Motor neuron (in vitro differentiated cells): ENCODE data around the gene ADPRS. TPM values are rescaled to one million over a fixed set of nuclear protein-coding genes. Genes with fewer than 3 reads are reported as not detected.
A peak's percentile ranks its signal among the peaks of the same experiment; 100 is the strongest.

ENCODE experiments used
- ATAC-seq, 8 experiments: fragments of 200-7000 bp; cut with Tn5 transposase; replicated peaks in 6 of 8; 2 replicates each; pipeline ENCODE4 v1.8.0; 2021; ENCODE audit warnings: mild to moderate bottlenecking in 8 of 8, moderate library complexity in 8 of 8
- H3K27ac ChIP-seq, 2 donors: fragments of 250-450 bp; sonication (Bioruptor Pico); 2 replicates each; pipeline ENCODE4 v1.9.0; 2021; ENCODE audit warnings: antibody characterized with exemption in 2 of 2, mild to moderate bottlenecking in 2 of 2, moderate library complexity in 1 of 2
- H3K4me1 ChIP-seq, 2 donors: fragments of 250-450 bp; sonication (Bioruptor Pico); replicated peaks in 1 of 2; 2 replicates each; pipeline ENCODE4 v1.6.1; 2021; ENCODE audit warnings: antibody characterized with exemption in 2 of 2, mild to moderate bottlenecking in 2 of 2, moderate library complexity in 1 of 2
- H3K4me3 ChIP-seq, 5 donors: fragments of 250-450 bp; sonication (Bioruptor Pico); 2 replicates each; pipeline ENCODE4 v1.9.0; 2021; ENCODE audit warnings: antibody characterized with exemption in 5 of 5, mild to moderate bottlenecking in 5 of 5, moderate library complexity in 4 of 5
- WGBS, 10 experiments: fragments of 450-650 bp; shearing (Covaris generic); methylation state at CpG; one replicate each; pipeline ENCODE4 v1.0.0; 2022; 5-methylcytosine and 5-hydroxymethylcytosine counted together
- in situ Hi-C, 9 experiments: fragments of 400-800 bp; cut with MboI; loops; one replicate each; pipeline ENCODE4 v1.15.0; 2021; ENCODE audit warnings: low sequenced_read_pairs in 9 of 9, low pct_unique_long_range_greater_than_20kb in 2 of 9; ENCODE audit not compliant: unreplicated experiment in 9 of 9
- total RNA-seq, 8 experiments: library from RNA; unstranded; fragments of 300-600 nt; gene quantifications; 2 replicates each; pipeline versions ENCODE4 v1.2.3 to v1.2.4, GENCODE V29; 2022

The ADPRS gene
- total RNA-seq, 8 experiments from 2014 or later: 21.7 to 45.8 (median 38.6) TPM

DNA sequence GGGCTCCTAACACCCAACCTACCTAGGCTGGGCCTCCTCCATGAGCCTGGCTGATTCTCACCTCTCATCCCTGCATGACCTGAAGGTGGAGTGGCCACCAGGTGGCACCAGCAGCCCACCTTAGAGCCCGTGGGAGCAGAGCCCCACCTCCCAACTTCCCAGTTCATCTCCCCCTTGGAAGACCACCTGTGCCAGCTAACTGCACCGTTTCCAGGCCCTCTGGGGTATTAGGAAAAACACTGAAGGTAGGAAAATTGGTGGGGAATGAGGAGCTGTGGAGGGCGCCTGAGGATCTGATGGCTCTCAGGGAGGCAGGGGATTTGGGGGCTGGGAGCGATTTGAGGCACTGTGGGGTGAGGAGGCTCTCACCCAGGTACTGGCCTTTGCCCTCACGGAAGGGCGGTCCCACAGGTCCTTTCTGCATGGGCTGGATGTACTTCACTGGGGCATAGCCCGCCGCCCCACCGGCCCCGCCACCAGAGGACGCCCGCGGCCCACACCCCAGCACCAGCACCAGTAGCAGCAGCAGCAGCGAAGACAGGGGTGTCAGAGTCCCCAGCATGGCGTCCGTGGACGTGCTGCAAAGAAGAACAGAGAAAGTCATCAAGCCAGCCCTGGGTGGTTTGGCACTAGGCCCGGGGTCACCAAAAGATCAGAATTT lies 11.1 kb downstream of the ADPRS start:
- no peak overlapping the region for H3K4me3 ChIP-seq
- ATAC-seq: peak; percentile 68 to 91 (median 76)
- 0 to 80% (median 52%) methylated on average over 1 to 10 of the region's 18 CpGs; no CpG with 5 or more reads in 5 of the 10 experiments for WGBS, 10 experiments
- in situ Hi-C loops: loop anchor here in 5 of 9 experiments (10.0 to 25.0 kb wide), 4 partner anchors 85 to 325 kb away; no protein-coding TSS in a partner anchor
- H3K27ac ChIP-seq: no peak overlapping the region
- peaks cover 0 to 5% of the 10 kb centered on the region in 2 donors for H3K4me1 ChIP-seq

GRCh38 chr1:36100376-36100775 lies 11.7 kb downstream of the ADPRS start:
- in situ Hi-C loops: loop anchor here in 4 of 9 experiments (10.0 to 25.0 kb wide), 3 partner anchors 84 to 312 kb away; no protein-coding TSS in a partner anchor

DNA sequence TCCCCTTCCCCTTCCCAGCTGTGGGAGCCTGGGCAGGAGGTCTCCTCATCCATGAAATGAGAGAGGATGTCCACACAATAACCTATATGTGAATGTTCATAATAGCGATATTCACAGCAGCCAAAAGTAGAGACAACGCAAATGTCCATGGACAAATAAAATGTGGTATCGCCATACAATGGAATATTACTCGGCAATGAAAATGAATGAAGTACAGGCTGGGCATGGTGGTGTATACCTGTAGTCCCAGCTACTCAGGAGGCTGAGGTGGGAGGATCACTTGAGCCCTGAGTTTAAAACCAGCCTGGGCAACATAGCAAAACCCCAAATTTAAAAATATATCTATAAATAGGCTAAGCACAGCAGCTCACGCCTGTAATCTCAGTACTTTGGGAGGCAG lies 12.9 kb downstream of the ADPRS start:
- Histone ChIP-seq H3K4me3 (no peak overlapping the region), H3K27ac (no peak overlapping the region), H3K4me1 (peaks cover 0 to 5% of the 10 kb centered on the region in 2 donors)
- in situ Hi-C loops: loop anchor here in 4 of 9 experiments (10.0 to 25.0 kb wide), 3 partner anchors 83 to 311 kb away; no protein-coding TSS in a partner anchor
- ATAC-seq: no peak
- 83 to 100% (median 100%) methylated on average over 1 to 5 of the region's 5 CpGs; no CpG with 5 or more reads in 2 of the 10 experiments for WGBS, 10 experiments

More at GRCh38 chr1:36100376-36100775, 11.7 kb downstream of the ADPRS start:
- Histone ChIP-seq H3K4me3 (no peak overlapping the region), H3K4me1 (peaks cover 0 to 5% of the 10 kb centered on the region in 2 donors), H3K27ac (no peak overlapping the region)
- 25 to 100% (median 77%) methylated on average over 2 to 6 of the region's 6 CpGs; no CpG with 5 or more reads in 2 of the 10 experiments for WGBS, 10 experiments
- ATAC-seq: peak in 2 of 8 experiments; percentile 53 to 59

GRCh38 chr1:36106269-36106668 lies 17.6 kb downstream of the ADPRS start:
- peak in 1 of 8 experiments; percentile 16 for ATAC-seq
- Histone ChIP-seq H3K4me3 (no peak overlapping the region), H3K4me1 (no peaks in the 10 kb centered on the region), H3K27ac (no peak overlapping the region)
- in situ Hi-C loops: loop anchor here in 4 of 9 experiments (10.0 to 25.0 kb wide), 3 partner anchors 79 to 306 kb away; no protein-coding TSS in a partner anchor
- WGBS, 10 experiments: 10 to 80% methylated on average over 2 of the region's 5 CpGs; no CpG with 5 or more reads in 8 of the 10 experiments

DNA sequence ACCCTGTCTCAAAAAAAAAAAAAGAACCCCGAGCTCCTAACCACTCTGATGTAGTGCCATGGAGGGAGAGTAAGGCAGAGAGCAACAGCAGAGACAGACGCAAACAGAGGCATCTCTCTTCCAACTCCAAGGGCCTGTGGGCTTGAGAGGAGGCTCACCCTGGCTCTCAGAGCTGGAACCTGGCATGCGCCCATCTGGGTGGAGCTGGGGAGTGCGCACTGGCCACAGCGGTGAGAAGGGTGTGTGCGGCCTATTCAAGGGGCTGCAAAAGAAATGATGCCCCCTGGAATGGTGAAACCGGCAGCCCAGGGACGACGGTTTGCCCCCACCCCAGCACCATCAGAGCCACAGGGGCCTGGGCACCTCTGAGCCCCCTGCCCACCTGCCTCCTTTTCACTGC lies 18.7 kb downstream of the ADPRS start:
- Histone ChIP-seq H3K4me1 (no peaks in the 10 kb centered on the region), H3K4me3 (no peak overlapping the region), H3K27ac (no peak overlapping the region)
- WGBS, 10 experiments: 24 to 100% (median 76%) methylated on average over 1 to 4 of the region's 9 CpGs; no CpG with 5 or more reads in 1 of the 10 experiments
- in situ Hi-C loops: loop anchor here in 4 of 9 experiments (10.0 to 25.0 kb wide), 3 partner anchors 77 to 305 kb away; no protein-coding TSS in a partner anchor
- peak in 2 of 8 experiments; percentile 28 to 37 for ATAC-seq

GRCh38 chr1:36108314-36108713 lies 19.6 kb downstream of the ADPRS start:
- 17 to 85% (median 74%) methylated on average over 1 to 12 of the region's 14 CpGs; no CpG with 5 or more reads in 4 of the 10 experiments for WGBS, 10 experiments
- H3K4me3 ChIP-seq: no peak overlapping the region
- no peaks in the 10 kb centered on the region for H3K4me1 ChIP-seq
- no peak for ATAC-seq
- H3K27ac ChIP-seq: no peak overlapping the region
- in situ Hi-C loops: loop anchor here in 4 of 9 experiments (10.0 to 25.0 kb wide), 3 partner anchors 76 to 304 kb away; no protein-coding TSS in a partner anchor

DNA sequence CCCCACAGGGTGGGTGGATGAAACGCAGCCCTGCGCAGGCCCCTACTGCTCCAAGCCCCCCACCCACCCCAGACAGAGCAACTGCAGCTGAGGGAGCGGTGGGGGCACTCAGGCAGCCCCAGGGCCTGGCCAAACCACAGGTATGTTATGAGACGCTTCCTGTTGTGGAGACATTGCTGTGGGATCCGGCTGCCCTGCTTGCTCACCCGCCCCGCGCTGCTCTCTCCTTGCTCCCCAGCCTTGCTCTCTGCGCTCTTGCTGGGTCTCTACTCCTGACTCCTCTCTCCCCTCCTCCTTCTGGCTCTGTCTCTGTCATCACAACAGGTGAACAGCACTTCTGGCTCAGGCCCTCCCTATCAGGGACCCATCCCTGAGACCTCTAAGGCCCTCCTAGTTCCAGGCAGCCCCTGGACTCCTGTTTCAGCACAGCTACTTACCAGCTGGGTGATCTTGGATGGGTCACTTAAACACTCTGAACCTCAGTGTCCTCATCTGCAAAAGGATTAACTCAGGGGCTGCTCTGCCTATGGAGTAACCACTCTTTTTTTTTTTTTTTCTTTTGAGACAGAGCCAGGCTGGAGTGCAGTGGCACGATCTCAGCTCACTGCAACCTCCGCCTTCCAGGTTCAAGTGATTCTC lies 20.5 kb downstream of the ADPRS start:
- in situ Hi-C loops: loop anchor here in 4 of 9 experiments (10.0 to 25.0 kb wide), 3 partner anchors 76 to 303 kb away; no protein-coding TSS in a partner anchor
- H3K4me1 ChIP-seq: no peaks in the 10 kb centered on the region
- ATAC-seq: peak in 5 of 8 experiments; percentile 18 to 37 (median 25)
- no peak overlapping the region for H3K4me3 ChIP-seq
- 40 to 92% (median 88%) methylated on average over 1 to 8 of the region's 11 CpGs; no CpG with 5 or more reads in 6 of the 10 experiments for WGBS, 10 experiments
- no peak overlapping the region for H3K27ac ChIP-seq

DNA sequence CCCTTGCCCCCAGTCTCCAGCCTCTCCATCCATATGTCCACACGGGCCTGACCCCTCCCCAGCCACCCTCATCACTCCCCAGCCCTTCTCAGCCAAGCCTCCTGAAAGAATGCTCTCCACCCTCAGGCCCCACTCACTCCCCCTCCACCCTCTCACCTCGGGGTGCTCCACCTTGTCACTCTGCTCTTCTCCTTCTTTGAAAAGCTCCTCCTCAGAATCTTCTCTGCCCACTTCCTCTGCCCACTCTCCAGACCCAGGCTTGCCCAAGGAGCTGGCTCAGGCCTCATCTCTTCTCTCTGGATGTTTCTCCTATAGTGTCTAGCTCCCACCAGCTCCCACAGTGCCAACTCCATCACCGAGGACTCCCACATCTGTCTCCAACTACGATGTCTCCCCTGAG lies 22.5 kb downstream of the ADPRS start:
- no peaks in the 10 kb centered on the region for H3K4me1 ChIP-seq
- no peak overlapping the region for H3K4me3 ChIP-seq
- ATAC-seq: no peak
- in situ Hi-C loops: loop anchor here in 3 of 9 experiments (25.0 kb wide), 2 partner anchors 176 to 301 kb away; no protein-coding TSS in a partner anchor
- H3K27ac ChIP-seq: no peak overlapping the region
- 0 to 100% (median 80%) methylated on average over 1 to 2 of the region's 4 CpGs; no CpG with 5 or more reads in 5 of the 10 experiments for WGBS, 10 experiments

- in situ Hi-C loops: loop anchor here in 3 of 9 experiments (25.0 kb wide), 2 partner anchors 174 to 299 kb away; no protein-coding TSS in a partner anchor
- H3K4me3 ChIP-seq: no peak overlapping the region
- H3K4me1 ChIP-seq: peaks cover 0 to 6% of the 10 kb centered on the region in 2 donors
- no peak overlapping the region for H3K27ac ChIP-seq
- 50 to 93% (median 83%) methylated on average over 2 to 9 of the region's 9 CpGs; no CpG with 5 or more reads in 2 of the 10 experiments for WGBS, 10 experiments
- ATAC-seq: no peak
Measured at GRCh38 chr1:36112823-36113222, 24.1 kb downstream of the ADPRS start.

GRCh38 chr1:36114371-36114770 lies 25.7 kb downstream of the ADPRS start:
- Histone ChIP-seq H3K4me1 (peaks cover 0 to 6% of the 10 kb centered on the region in 2 donors), H3K4me3 (no peak overlapping the region), H3K27ac (no peak overlapping the region)
- in situ Hi-C loops: loop anchor here in 3 of 9 experiments (25.0 kb wide), 2 partner anchors 173 to 298 kb away; no protein-coding TSS in a partner anchor
- WGBS, 10 experiments: 50 to 100% (median 68%) methylated on average over 1 to 3 of the region's 5 CpGs; no CpG with 5 or more reads in 4 of the 10 experiments
- no peak for ATAC-seq

DNA sequence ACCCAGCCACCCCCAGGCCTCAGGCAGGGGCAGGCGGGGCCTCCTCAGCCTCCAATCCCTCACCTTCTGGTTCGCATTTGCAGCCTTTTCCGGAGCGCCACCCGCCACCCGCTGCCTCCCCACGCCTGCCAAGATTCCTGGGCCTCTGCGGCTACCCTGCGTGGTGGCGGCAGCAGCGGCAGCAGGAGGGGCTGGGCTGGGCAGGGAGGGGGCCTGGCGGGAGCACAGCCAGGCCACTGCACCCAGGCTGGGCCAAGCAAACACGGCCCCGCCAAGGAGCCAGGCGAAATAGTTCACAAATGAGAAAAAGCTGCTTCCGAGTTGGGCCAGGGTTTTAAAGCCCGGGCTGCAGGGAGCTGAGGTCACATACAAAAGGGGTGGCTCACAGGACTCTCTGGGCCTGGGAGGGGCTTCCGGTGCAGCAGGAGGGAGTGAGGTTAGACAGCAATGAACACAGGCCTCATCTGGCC lies 26.5 kb downstream of the ADPRS start:
- Histone ChIP-seq H3K27ac (no peak overlapping the region), H3K4me1 (peaks cover 0 to 6% of the 10 kb centered on the region in 2 donors), H3K4me3 (no peak overlapping the region)
- ATAC-seq: peak; percentile 55 to 85 (median 74)
- WGBS, 10 experiments: 50 to 70% (median 55%) methylated on average over 2 to 12 of the region's 18 CpGs; no CpG with 5 or more reads in 7 of the 10 experiments
- in situ Hi-C loops: loop anchor here in 3 of 9 experiments (25.0 kb wide), 2 partner anchors 172 to 297 kb away; no protein-coding TSS in a partner anchor

DNA sequence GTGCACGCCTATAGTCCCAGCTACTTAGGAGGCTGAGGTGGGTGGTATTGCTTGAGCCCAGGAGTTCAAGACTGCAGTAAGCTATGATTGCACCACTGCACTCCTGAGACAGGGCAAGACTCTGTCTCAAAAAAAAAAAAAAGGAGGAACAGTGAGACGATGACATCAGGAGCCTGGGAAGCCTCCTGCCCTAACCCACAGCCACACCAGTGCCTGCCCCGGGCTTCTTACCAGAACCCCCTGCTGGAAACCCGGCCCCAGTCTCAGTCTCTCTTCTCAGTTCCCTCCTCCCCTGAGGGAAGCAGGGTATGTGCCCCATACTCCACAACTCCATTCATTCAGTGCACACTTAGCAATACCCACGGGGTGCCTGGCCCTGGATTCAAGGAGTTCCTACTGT lies 27.2 kb downstream of the ADPRS start:
- ATAC-seq: peak in 7 of 8 experiments; percentile 4 to 63 (median 25)
- WGBS, 10 experiments: 0 to 100% (median 59%) methylated on average over 1 to 5 of the region's 5 CpGs; no CpG with 5 or more reads in 5 of the 10 experiments
- in situ Hi-C loops: loop anchor here in 3 of 9 experiments (25.0 kb wide), 2 partner anchors 171 to 296 kb away; no protein-coding TSS in a partner anchor
- Histone ChIP-seq H3K4me3 (no peak overlapping the region), H3K4me1 (peaks cover 0 to 6% of the 10 kb centered on the region in 2 donors), H3K27ac (no peak overlapping the region)
